ENCODE results near the gene KPNA4. TPM values are rescaled to one million over a fixed set of nuclear protein-coding genes. Genes with fewer than 3 reads are reported as not detected.

Gene KPNA4
- total and polyA plus RNA-seq, 12 donors = 6.5 to 43.6 (median 20.6) TPM

DNA sequence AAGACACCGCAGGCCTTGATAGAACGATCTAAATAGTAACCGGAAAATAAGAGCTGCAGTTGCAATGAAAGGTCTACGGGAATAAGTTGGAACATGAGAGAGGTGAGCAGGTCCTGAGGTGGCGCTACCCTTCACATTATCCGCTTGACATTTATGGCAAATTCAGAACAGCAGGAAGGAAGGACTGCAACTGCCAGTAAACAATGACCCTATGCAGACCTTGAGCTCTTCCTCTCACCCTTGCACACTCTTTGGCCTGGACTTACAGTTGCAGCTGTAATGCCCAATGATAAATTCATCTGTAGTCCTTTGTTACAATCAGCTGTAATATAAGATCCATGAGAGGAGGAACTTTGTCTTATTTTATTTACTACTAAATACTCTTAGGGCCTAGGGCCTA lies 83.5 kb downstream of the KPNA4 start:
- Histone ChIP-seq H3K4me1 (replicated peaks in 1 of 2) (no peaks in the 10 kb centered on the region), H3K27ac (no peak overlapping the region), H3K9me3 (replicated peaks in 1 of 3) (no peaks in the 10 kb centered on the region), H3K27me3 (no peaks in the 10 kb centered on the region), H3K4me3 (no peak overlapping the region), H3K36me3 (replicated peaks in 1 of 2) (no peaks in the 10 kb centered on the region)
- intact Hi-C loops (cut with DNase I) = no loop called here
- WGBS, 4 donors = 83 to 88% (median 87%) methylated on average over 6 of the region's 6 CpGs
- DNase-seq = no peak
- TF ChIP-seq POLR2A (IDR thresholded peaks at IDR 0.05) (no peak), CTCF (IDR thresholded peaks at IDR 0.05) (no peak)

GRCh38 chr3:160480931-160481330 lies 84.4 kb downstream of the KPNA4 start:
- H3K27me3 ChIP-seq = no peaks in the 10 kb centered on the region
- 61 to 69% (median 64%) methylated on average over 5 of the region's 5 CpGs for WGBS, 4 donors
- peak in 4 of 7 donors; percentile 10 to 29 (median 22) for DNase-seq
- H3K4me3 ChIP-seq = no peak overlapping the region
- no peak overlapping the region for H3K27ac ChIP-seq
- no peak for TF ChIP-seq CTCF (IDR thresholded peaks at IDR 0.05)
- TF ChIP-seq POLR2A (IDR thresholded peaks at IDR 0.05) = no peak
- no peaks in the 10 kb centered on the region for H3K36me3 ChIP-seq (replicated peaks in 1 of 2)
- no peaks in the 10 kb centered on the region for H3K9me3 ChIP-seq (replicated peaks in 1 of 3)
- intact Hi-C loops (cut with DNase I) = no loop called here
- no peaks in the 10 kb centered on the region for H3K4me1 ChIP-seq (replicated peaks in 1 of 2)

DNA sequence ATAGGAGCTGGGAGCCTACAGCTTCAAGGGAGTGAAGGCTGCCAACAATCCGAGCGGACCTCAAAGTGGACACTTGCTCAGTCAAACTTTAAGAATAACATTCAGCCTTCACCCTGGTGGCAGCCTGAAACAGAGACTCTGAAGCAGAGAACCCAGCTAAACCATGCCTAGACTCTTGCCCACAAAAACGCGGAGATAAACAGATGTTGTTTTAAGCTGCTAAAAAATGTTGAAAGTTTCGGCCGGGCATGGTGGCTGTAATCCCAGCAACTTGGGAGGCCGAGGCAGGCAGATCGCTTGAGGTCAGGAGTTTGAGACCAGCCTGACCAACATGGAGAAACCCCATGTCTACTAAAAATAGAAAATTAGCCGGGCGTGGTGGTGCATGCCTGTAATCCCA lies 86.0 kb downstream of the KPNA4 start:
- Histone ChIP-seq H3K27me3 (no peaks in the 10 kb centered on the region), H3K4me3 (no peak overlapping the region), H3K4me1 (replicated peaks in 1 of 2) (no peaks in the 10 kb centered on the region), H3K9me3 (replicated peaks in 1 of 3) (no peaks in the 10 kb centered on the region), H3K36me3 (replicated peaks in 1 of 2) (no peaks in the 10 kb centered on the region), H3K27ac (no peak overlapping the region)
- TF ChIP-seq CTCF (IDR thresholded peaks at IDR 0.05) (no peak), POLR2A (IDR thresholded peaks at IDR 0.05) (no peak)
- intact Hi-C loops (cut with DNase I) = no loop called here
- 91 to 94% (median 92%) methylated on average over 9 to 10 of the region's 10 CpGs for WGBS, 4 donors
- DNase-seq = no peak

DNA sequence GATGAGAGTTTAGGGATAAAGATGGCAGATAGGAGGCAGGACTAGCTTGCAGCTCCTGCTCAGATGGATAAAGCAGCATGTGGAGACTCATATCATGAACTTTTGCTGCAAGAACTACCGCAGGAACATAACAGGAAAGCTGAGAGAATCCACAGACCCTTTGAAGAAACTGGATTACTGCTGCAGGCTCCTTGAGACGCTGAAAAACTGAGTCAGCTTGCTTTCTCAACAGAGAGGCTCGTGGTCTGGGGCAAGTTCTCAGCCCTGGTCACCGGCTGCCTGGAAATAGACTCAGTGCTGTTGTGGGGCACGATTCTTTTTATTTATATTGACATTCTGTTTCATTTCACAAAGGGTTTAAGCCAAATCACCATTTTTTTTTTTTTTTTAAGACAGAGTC lies 87.0 kb downstream of the KPNA4 start:
- Histone ChIP-seq H3K27ac (no peak overlapping the region), H3K4me3 (no peak overlapping the region), H3K9me3 (replicated peaks in 1 of 3) (no peaks in the 10 kb centered on the region), H3K36me3 (replicated peaks in 1 of 2) (no peaks in the 10 kb centered on the region), H3K27me3 (no peaks in the 10 kb centered on the region), H3K4me1 (replicated peaks in 1 of 2) (no peaks in the 10 kb centered on the region)
- 85 to 91% (median 90%) methylated on average over 5 of the region's 5 CpGs for WGBS, 4 donors
- TF ChIP-seq CTCF (IDR thresholded peaks at IDR 0.05) (no peak), POLR2A (IDR thresholded peaks at IDR 0.05) (no peak)
- intact Hi-C loops (cut with DNase I) = no loop called here
- DNase-seq = no peak

Data from adrenal gland (tissue), 12 donors.